Panc1 (cell line): ENCODE measurements around the gene DARS2. TPM values are rescaled to one million over a fixed set of nuclear protein-coding genes. Genes with fewer than 3 reads are reported as not detected.

Source experiments
- ATAC-seq: fragments of 200-7000 bp; cut with Tn5 transposase; 2 replicates; pipeline ENCODE4 v1.9.1; 2020; ENCODE audit warnings: mild to moderate bottlenecking, moderate library complexity
- BruUV-seq: library from RNA; stranded (reverse); fragments of 400-500 nt; replicated peaks from 2 replicates; lab custom pipeline; 2021; lab: Mats Ljungman, UMichigan
- CTCF ChIA-PET: fragments of 300-600 bp; sonication (Branson Sonifier 250); formaldehyde crosslinking; loops from one replicate; lab custom pipeline; 2022; ENCODE audit warnings: antibody characterized with exemption; lab: Charles Lee
- POLR2A ChIA-PET: fragments of 300-600 bp; sonication (Branson Sonifier 250); formaldehyde crosslinking; loops from one replicate; lab custom pipeline; 2022; ENCODE audit warnings: antibody characterized with exemption; lab: Charles Lee
- DNase-seq: peaks from one replicate; pipeline ENCODE4 v3.0.0-alpha.2; 2010; ENCODE audit warnings: low read depth, low spot score
- H3K27ac ChIP-seq: 2 replicates; pipeline ENCODE4 v1.5.1; 2011; ENCODE audit warnings: mild to moderate bottlenecking, low read length, inconsistent platforms
- H3K27me3 ChIP-seq: fragments of 200-500 bp; sonication (Bioruptor generic); 2 replicates; pipeline ENCODE4 v1.6.0; 2014; ENCODE audit warnings: low read length, inconsistent platforms; ENCODE audit not compliant: control insufficient read depth, insufficient read depth
- H3K36me3 ChIP-seq: fragments of 200-500 bp; sonication (Bioruptor generic); 2 replicates; pipeline ENCODE4 v1.5.1; 2014; ENCODE audit warnings: inconsistent platforms, mild to moderate bottlenecking, low read length, moderate library complexity; ENCODE audit not compliant: control insufficient read depth, insufficient read depth
- H3K4me1 ChIP-seq: 2 replicates; pipeline ENCODE4 v1.5.1; 2011; ENCODE audit warnings: inconsistent platforms, mild to moderate bottlenecking, low read length, moderate library complexity; ENCODE audit not compliant: control insufficient read depth, insufficient read depth
- H3K4me3 ChIP-seq, 2 experiments: 2 replicates each; pipeline ENCODE4 v1.5.1; 2011 to 2012; ENCODE audit warnings: low read depth in 2 of 2, low read length in 2 of 2, mild to moderate bottlenecking in 2 of 2, inconsistent platforms in 1 of 2, moderate library complexity in 1 of 2
- H3K9me3 ChIP-seq: fragments of 200-500 bp; sonication (Bioruptor generic); 2 replicates; pipeline ENCODE4 v1.5.1; 2014; ENCODE audit warnings: low read depth, mild to moderate bottlenecking, inconsistent platforms, low read length, moderate library complexity; ENCODE audit not compliant: control insufficient read depth, insufficient read depth
- CTCF ChIP-seq: fragments of 450-650 bp; IDR thresholded peaks from 2 replicates; pipeline ENCODE4 v1.5.1; 2017; ENCODE audit warnings: mild to moderate bottlenecking
- POLR2AphosphoS5 ChIP-seq: IDR thresholded peaks from 2 replicates; pipeline ENCODE4 v1.6.1; 2012; ENCODE audit warnings: mild to moderate bottlenecking, low read depth, low read length, moderate library complexity
- REST ChIP-seq, 2 experiments: IDR thresholded peaks; 2 replicates each; pipeline ENCODE4 v1.6.1; 2011 to 2012; ENCODE audit warnings: low read depth in 2 of 2, control low read depth in 1 of 2, low read length in 1 of 2, mild to moderate bottlenecking in 1 of 2, moderate library complexity in 1 of 2; ENCODE audit not compliant: insufficient read depth in 1 of 2
- SIN3A ChIP-seq: IDR thresholded peaks from 2 replicates; pipeline ENCODE4 v1.6.1; 2012; ENCODE audit warnings: low read depth, mild to moderate bottlenecking, low read length, moderate library complexity, borderline replicate concordance; ENCODE audit not compliant: insufficient read depth
- TCF7L2 ChIP-seq: IDR thresholded peaks from 2 replicates; pipeline ENCODE4 v1.6.1; 2011; ENCODE audit warnings: mild to moderate bottlenecking, low read depth, low read length, inconsistent platforms
- in situ Hi-C: cut with HindIII; loops from 2 replicates; pipeline ENCODE4 v1.10.0; 2016; ENCODE audit warnings: low sequenced_read_pairs, low pct_unique_long_range_greater_than_20kb
- intact Hi-C: fragments of 100-400 bp; cut with micrococcal nuclease; formaldehyde crosslinking; loops from one replicate; pipeline ENCODE4 v1.10.0; 2022; ENCODE audit not compliant: unreplicated experiment
- total RNA-seq: library from RNA; stranded (reverse); gene quantifications from one replicate; pipeline ENCODE4 v1.2.1, GENCODE V29; 2021; ENCODE audit not compliant: unreplicated experiment

DARS2 gene
- total RNA-seq, 1 experiment from 2014 or later: 28.8 TPM

- Histone ChIP-seq H3K4me3 (no peak overlapping the region), H3K27me3 (no peaks in the 10 kb centered on the region), H3K27ac (no peak overlapping the region), H3K9me3 (no peaks in the 10 kb centered on the region), H3K4me1 (no peaks in the 10 kb centered on the region), H3K36me3 (peaks cover 3% of the 10 kb centered on the region; the same call in 1 of the 2 replicates)
- in situ Hi-C loops: no loop called here
- no peak for TF ChIP-seq REST (IDR thresholded peaks at IDR 0.05; ENCODE audit: insufficient read depth in 1 of 2, low read depth in 2 of 2, low read length in 1 of 2)
- TF ChIP-seq POLR2AphosphoS5: no peak
- no peak for TF ChIP-seq SIN3A
- no peak for TF ChIP-seq TCF7L2
- TF ChIP-seq CTCF: no peak
- ATAC-seq (no peak), DNase-seq (no peak)
- ChIA-PET CTCF (interaction anchor here (0.6 kb wide), 1 partner anchor 15 kb away, joined by 5 read pairs; no protein-coding TSS in a partner anchor), POLR2A (interaction anchor here (0.6 kb wide), 1 partner anchor 9 kb away, joined by 5 read pairs; no protein-coding TSS in a partner anchor)
- intact Hi-C loops: no loop called here
- no TSS peak for BruUV-seq
Measured at GRCh38 chr1:173779936-173780335, 44.5 kb upstream of the DARS2 start.

GRCh38 chr1:173784997-173785396 lies 39.5 kb upstream of the DARS2 start:
- in situ Hi-C loops: no loop called here
- Histone ChIP-seq H3K4me1 (no peaks in the 10 kb centered on the region), H3K27me3 (no peaks in the 10 kb centered on the region), H3K36me3 (peaks cover 6% of the 10 kb centered on the region), H3K9me3 (no peaks in the 10 kb centered on the region), H3K27ac (no peak overlapping the region), H3K4me3 (no peak overlapping the region)
- no peak for ATAC-seq
- ChIA-PET CTCF (no interaction called here), POLR2A (no interaction called here)
- no peak for DNase-seq
- TF ChIP-seq SIN3A: no peak
- no peak for TF ChIP-seq POLR2AphosphoS5
- TF ChIP-seq REST (IDR thresholded peaks at IDR 0.05; ENCODE audit: insufficient read depth in 1 of 2, low read depth in 2 of 2, low read length in 1 of 2): no peak
- no peak for TF ChIP-seq TCF7L2
- TF ChIP-seq CTCF: no peak
- intact Hi-C loops: no loop called here
- BruUV-seq: no TSS peak
